A549 treated with AZD9567 at 1 μM for 4 hours (cell line): ENCODE results near the gene HSPA6. TPM values are rescaled to one million over a fixed set of nuclear protein-coding genes. Genes with fewer than 3 reads are reported as not detected.

Experiments used
- total RNA-seq: library from RNA; stranded (reverse); fragments of 200-300 nt; extraction: Qiagen RNA extraction; gene quantifications from 5 replicates; pipeline ENCODE4 v1.2.3, GENCODE V29; 2022; ENCODE audit not compliant: insufficient read depth

The HSPA6 gene
- total RNA-seq = 1.1 to 7.6 TPM (median 1.7 TPM) in 5 replicates

GRCh38 chr1:161523817-161524741, at the start of gene HSPA6:
TSS of gene HSPA6 (plus strand) at chr1:161524540. CDS start at chr1:161524659, 119 bp downstream.

DNA sequence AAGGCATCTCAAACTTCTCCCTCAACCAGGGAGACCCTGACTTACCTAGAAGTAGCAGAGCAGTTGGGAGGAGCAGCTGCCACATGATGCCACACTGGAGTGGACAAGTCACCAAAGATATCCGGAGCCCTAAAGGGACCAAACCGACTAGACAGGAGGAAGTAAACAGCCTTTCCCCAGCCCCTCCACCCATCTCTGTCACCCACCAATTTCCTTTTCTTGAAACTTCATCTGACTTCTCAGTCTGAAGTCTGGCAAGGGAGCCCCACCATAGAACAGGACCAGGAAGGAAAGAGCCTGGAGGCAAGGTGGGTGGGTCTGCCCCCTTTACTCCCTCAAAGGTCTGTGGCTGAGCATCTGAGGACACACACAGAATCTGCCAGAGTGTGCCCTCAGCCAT, 25.3 kb downstream of the HSPA6 start, which contains the start of gene FCGR3A:
TSS of gene FCGR3A (minus strand) at position 167 of the 400 bp plus-strand sequence. CDS start at position 85, 82 bp downstream.

Other genes with a start within 250 kb of the HSPA6 start
- 0.18 to 0.26 TPM (median 0.23 TPM) in 4 of 5 replicates, not detected in the other for gene MPZ, start 214.6 kb upstream of the HSPA6 start, total RNA-seq
- gene SDHC, start 210.2 kb upstream of the HSPA6 start, total RNA-seq = 238 to 251 TPM (median 247 TPM) in 5 replicates
- 0.18 to 0.44 TPM (median 0.26 TPM) in 3 of 5 replicates, not detected in the others for gene CFAP126, start 156.7 kb upstream of the HSPA6 start, total RNA-seq
- gene FCGR2A, start 19.1 kb upstream of the HSPA6 start, total RNA-seq = not detected in 5 replicates
- not detected in 5 replicates for gene FCGR3A, start 25.3 kb downstream of the HSPA6 start, total RNA-seq
- gene FCGR3B, start 106.6 kb downstream of the HSPA6 start, total RNA-seq = not detected in 5 replicates
- gene FCGR2B, start 138.6 kb downstream of the HSPA6 start, total RNA-seq = not detected in 5 replicates
- gene FCRLA, start 182.7 kb downstream of the HSPA6 start, total RNA-seq = 0.05 to 2.9 TPM in 2 of 5 replicates, not detected in the others
- 1.2 to 1.8 TPM (median 1.6 TPM) in 4 of 5 replicates, not detected in the other for gene FCRLB, start 197.0 kb downstream of the HSPA6 start, total RNA-seq
- gene DUSP12, start 225.2 kb downstream of the HSPA6 start, total RNA-seq = 46.6 to 72.7 TPM (median 48.4 TPM) in 5 replicates
- gene ATF6, start 241.8 kb downstream of the HSPA6 start, total RNA-seq = 12.3 to 21.4 TPM (median 13.5 TPM) in 5 replicates